Thoracic aorta (tissue), 2 donors: ENCODE data around the gene EXOC3. TPM values are rescaled to one million over a fixed set of nuclear protein-coding genes. Genes with fewer than 3 reads are reported as not detected.

ENCODE experiments used
- ATAC-seq: fragments of 150-250 bp; one replicate; pipeline ENCODE4 v1.8.0; 2017; ENCODE audit warnings: low read depth; ENCODE audit not compliant: insufficient number of reproducible peaks, low FRiP score
- DNase-seq: peaks from one replicate; pipeline ENCODE4 v3.0.0-alpha.2; 2020; ENCODE audit warnings: low spot score
- H3K27ac ChIP-seq, 2 donors: fragments of 200-600 bp; sonication (generic); 1 replicate in 1 of 2; 2 replicates in 1 of 2; pipeline ENCODE4 v1.5.1; 2016; ENCODE audit warnings: mild to moderate bottlenecking in 2 of 2, moderate library complexity in 2 of 2
- H3K27me3 ChIP-seq: fragments of 200-600 bp; sonication (generic); replicated peaks from 2 replicates; pipeline ENCODE4 v1.6.0; 2016; ENCODE audit warnings: mild to moderate bottlenecking; ENCODE audit not compliant: insufficient read depth
- H3K36me3 ChIP-seq: fragments of 200-600 bp; sonication (generic); one replicate; pipeline ENCODE4 v1.5.1; 2016
- H3K4me1 ChIP-seq, 2 donors: fragments of 200-600 bp; sonication (generic); 1 replicate in 1 of 2; 2 replicates in 1 of 2; pipeline versions ENCODE4 v1.5.1 to v1.6.0; 2016; ENCODE audit warnings: low read depth in 2 of 2, mild to moderate bottlenecking in 1 of 2; ENCODE audit not compliant: control insufficient read depth in 1 of 2
- H3K4me3 ChIP-seq: fragments of 200-600 bp; sonication (generic); 2 replicates; pipeline ENCODE4 v1.5.1; 2016; ENCODE audit warnings: mild to moderate bottlenecking
- H3K9me3 ChIP-seq: fragments of 200-600 bp; sonication (generic); 2 replicates; pipeline ENCODE4 v1.5.1; 2016
- total RNA-seq, 2 donors: library from RNA; depleted of rRNA; stranded (reverse); fragments of >200 nt; gene quantifications; one replicate each; pipeline versions ENCODE4 v1.1.0 to v1.2.3, GENCODE V29; 2016
- TF ChIP-seq, protein P1 (sequence below): fragments of 200-600 bp; sonication (generic); IDR thresholded peaks from one replicate; pipeline ENCODE4 v1.5.1; 2019; ENCODE audit warnings: antibody characterized with exemption

EXOC3 gene
- total RNA-seq, 2 donors from 2014 or later = 34.5 to 79.7 TPM

DNA sequence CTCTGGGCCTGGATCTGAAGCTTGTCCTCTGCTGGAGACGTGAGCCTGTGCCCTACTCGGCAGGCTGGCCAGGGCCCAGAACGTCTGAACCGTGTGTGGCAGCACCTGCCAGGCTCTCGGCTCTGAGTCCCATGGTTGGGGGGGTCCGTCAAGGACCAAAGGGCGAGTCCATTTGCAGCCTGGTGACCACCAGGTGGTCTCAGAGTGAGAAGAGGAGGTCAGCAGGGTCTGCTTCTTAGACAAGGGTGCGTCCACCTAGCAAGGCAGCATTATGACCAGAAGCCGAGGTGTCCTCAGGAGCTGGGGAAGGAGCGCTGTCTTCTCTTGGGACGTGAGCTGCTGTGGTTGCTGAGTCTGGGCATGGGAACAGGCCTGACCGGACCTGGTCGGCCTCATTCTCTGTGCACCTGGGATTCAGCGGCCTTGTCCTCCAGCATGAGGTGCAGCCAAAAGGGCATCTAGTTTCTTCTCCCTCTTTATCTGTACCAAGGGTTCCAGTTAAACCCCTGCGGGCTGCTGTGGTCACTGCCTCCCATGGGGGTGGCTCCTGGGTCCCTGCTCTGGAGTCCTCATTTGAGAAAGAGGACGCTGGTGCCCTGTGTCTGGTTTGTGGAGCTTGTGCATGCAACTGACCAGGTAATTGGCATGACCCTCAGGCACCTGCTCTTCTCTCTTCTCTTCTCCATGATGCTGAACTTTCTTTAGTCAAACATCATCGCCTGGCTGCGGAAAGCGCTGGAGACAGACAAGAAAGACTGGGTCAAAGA, 14.4 kb downstream of the EXOC3 start:
- no peak for ATAC-seq
- Histone ChIP-seq H3K9me3 (no peaks in the 10 kb centered on the region), H3K4me3 (no peak overlapping the region), H3K27ac (no peak overlapping the region), H3K36me3 (peaks cover 55% of the 10 kb centered on the region), H3K27me3 (no peaks in the 10 kb centered on the region), H3K4me1 (no peaks in the 10 kb centered on the region)
- TF ChIP-seq, protein P1, sequence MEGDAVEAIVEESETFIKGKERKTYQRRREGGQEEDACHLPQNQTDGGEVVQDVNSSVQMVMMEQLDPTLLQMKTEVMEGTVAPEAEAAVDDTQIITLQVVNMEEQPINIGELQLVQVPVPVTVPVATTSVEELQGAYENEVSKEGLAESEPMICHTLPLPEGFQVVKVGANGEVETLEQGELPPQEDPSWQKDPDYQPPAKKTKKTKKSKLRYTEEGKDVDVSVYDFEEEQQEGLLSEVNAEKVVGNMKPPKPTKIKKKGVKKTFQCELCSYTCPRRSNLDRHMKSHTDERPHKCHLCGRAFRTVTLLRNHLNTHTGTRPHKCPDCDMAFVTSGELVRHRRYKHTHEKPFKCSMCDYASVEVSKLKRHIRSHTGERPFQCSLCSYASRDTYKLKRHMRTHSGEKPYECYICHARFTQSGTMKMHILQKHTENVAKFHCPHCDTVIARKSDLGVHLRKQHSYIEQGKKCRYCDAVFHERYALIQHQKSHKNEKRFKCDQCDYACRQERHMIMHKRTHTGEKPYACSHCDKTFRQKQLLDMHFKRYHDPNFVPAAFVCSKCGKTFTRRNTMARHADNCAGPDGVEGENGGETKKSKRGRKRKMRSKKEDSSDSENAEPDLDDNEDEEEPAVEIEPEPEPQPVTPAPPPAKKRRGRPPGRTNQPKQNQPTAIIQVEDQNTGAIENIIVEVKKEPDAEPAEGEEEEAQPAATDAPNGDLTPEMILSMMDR = no peak
- no peak for DNase-seq

DNA sequence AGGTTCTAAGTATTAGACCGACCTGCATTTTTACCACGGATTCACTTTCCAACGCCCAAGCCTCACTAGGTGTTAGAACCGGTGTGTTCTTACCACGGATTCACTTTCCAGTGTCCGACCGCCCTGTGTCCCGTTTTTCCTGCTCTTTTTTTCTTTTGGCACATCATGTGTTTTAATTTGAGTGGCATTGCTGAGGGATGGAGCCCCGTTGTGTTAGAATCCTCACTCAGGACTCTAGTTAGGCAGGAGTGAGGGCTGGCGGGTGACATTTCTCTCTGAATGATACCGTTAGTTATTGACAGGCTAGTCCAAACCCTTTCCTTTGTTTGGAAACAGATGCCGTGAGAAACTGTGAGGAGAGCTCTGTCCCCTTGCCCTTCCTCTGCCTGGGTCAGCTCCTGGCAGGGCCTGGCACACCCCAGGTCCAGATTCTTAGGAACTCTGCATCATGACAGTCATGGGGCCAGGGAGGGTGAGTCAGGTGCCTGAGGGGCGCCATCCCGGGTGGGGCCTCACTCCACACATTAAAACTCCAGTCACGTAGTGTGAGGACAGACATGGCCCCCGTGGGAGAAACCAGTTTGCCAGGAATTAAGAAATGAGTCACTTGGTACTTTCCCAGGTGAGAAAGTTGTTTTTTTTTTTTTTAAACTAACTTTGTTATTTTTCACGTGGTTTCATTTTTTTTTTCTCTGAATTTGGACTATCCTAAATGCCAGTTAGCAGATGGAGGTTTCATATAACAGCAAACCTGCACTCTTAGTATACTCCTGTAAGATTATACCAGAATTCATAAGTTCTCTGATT, 15.8 kb downstream of the EXOC3 start:
- ATAC-seq (no peak), DNase-seq (no peak)
- H3K4me1 ChIP-seq = no peaks in the 10 kb centered on the region
- H3K27ac ChIP-seq = no peak overlapping the region
- no peaks in the 10 kb centered on the region for H3K27me3 ChIP-seq
- H3K36me3 ChIP-seq = peaks cover 44% of the 10 kb centered on the region
- H3K4me3 ChIP-seq = no peak overlapping the region
- TF ChIP-seq, protein P1 = no peak
- no peaks in the 10 kb centered on the region for H3K9me3 ChIP-seq

DNA sequence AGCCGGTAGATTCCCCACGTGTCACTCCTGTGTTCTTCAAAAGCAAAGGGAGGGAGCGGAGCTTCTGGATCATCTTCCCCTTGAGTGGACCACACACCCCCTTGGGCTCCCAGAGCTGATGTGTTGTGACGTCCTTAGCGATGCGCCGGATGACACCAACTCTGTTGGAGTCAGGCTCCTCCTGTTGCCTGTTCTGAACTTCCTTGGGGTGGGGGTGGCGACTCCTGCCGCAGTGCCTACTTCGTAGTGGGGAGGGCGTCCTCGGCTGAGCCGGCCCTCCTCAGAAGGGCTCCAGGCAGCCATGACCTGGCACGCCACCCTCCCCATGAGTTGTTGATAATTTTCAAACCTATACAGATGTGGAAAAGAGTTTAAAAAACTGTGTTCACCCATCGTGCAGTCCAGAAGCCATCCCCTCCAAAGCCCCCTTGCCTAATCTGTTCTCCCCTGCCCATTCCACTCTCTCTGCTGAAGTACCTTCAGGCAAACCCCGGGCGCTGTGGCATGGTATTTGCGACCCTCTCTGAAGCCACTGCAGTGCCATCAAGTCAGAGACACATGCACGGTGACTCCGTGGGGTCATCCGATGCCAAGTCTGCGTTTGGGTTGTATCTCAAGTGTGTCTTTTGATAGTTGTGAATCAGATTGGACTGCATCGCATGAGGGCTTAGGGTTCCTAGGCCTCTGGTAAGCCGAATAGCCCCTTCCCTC, 16.7 kb downstream of the EXOC3 start:
- Histone ChIP-seq H3K27me3 (no peaks in the 10 kb centered on the region), H3K36me3 (peaks cover 44% of the 10 kb centered on the region), H3K4me3 (no peak overlapping the region), H3K4me1 (no peaks in the 10 kb centered on the region), H3K27ac (no peak overlapping the region), H3K9me3 (no peaks in the 10 kb centered on the region)
- TF ChIP-seq, protein P1 = no peak
- DNase-seq = no peak
- no peak for ATAC-seq

DNA sequence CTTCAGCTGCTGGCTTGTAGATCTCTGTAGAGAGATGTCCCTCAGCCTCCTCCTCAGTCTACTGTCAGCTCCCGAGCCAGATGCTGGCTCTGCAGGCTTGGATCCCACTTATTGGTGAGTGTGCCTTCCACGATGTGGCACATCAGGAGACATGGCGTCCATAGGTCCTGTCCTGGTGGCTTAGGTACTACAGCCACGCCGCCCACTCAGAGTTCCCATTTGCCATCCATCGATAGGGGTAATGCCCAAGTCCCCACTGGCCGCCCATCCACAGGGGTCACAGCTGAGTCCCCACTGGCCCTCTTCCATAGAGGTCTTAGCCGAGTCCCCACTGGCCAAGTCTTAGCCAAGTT, 17.3 kb downstream of the EXOC3 start:
- ATAC-seq (no peak), DNase-seq (no peak)
- no peaks in the 10 kb centered on the region for H3K9me3 ChIP-seq
- H3K27ac ChIP-seq = no peak overlapping the region
- peaks cover 43% of the 10 kb centered on the region for H3K36me3 ChIP-seq
- no peak overlapping the region for H3K4me3 ChIP-seq
- TF ChIP-seq, protein P1 = no peak
- H3K27me3 ChIP-seq = no peaks in the 10 kb centered on the region
- no peaks in the 10 kb centered on the region for H3K4me1 ChIP-seq

DNA sequence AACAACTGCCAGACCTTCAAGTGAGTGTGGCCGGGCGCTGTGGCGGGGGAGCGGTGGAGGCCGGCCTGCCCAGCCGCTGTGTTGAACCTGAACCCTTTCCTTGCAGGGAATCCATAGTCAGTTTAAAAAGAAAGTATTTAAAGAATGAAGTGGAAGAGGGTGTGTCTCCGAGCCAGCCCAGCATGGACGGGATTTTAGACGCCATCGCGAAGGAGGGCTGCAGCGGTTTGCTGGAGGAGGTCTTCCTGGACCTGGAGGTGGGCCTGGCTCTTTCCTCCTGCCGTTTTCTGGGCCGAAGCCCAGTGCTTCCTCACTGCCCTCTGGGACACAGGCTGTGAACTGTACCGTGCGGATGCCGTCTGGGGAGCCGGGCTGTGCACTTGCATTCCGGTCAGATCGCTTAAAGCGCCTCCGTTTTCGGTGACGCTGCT, 19.1 kb downstream of the EXOC3 start:
- H3K27me3 ChIP-seq = no peaks in the 10 kb centered on the region
- no peaks in the 10 kb centered on the region for H3K4me1 ChIP-seq
- H3K27ac ChIP-seq = no peak overlapping the region
- TF ChIP-seq, protein P1 = no peak
- peaks cover 43% of the 10 kb centered on the region for H3K36me3 ChIP-seq
- no peaks in the 10 kb centered on the region for H3K9me3 ChIP-seq
- H3K4me3 ChIP-seq = no peak overlapping the region
- DNase-seq (no peak), ATAC-seq (no peak)
